Heart left ventricle (tissue), 16 donors: Measurements from ENCODE around the gene DGKZ. TPM values are rescaled to one million over a fixed set of nuclear protein-coding genes. Genes with fewer than 3 reads are reported as not detected.
A peak's percentile ranks its signal among the peaks of the same experiment; 100 is the strongest.

Source experiments
- ATAC-seq, 4 donors: fragments of 200-7000 bp; cut with Tn5 transposase; one replicate each; pipeline ENCODE4 v1.9.1; 2020 to 2022; ENCODE audit warnings: moderate library complexity in 4 of 4, mild to moderate bottlenecking in 3 of 4, moderate number of reproducible peaks in 1 of 4
- DNase-seq, 5 donors: peaks; one replicate each; pipeline ENCODE4 v3.0.0-alpha.2; 2020
- H3K27ac ChIP-seq, 12 donors: fragments of 200-600 bp; sonication (generic) in 4 of 12; one replicate each; pipeline versions ENCODE4 v1.5.0 to v1.8.0; 2016 to 2022; ENCODE audit warnings: mild to moderate bottlenecking in 2 of 12
- H3K27me3 ChIP-seq, 9 donors: fragments of 200-600 bp; sonication (generic) in 2 of 9; one replicate each; pipeline versions ENCODE4 v1.5.1 to v1.8.0; 2016 to 2022; ENCODE audit warnings: mild to moderate bottlenecking in 3 of 9
- H3K36me3 ChIP-seq, 9 donors: fragments of 200-600 bp; sonication (generic) in 2 of 9; one replicate each; pipeline versions ENCODE4 v1.5.0 to v1.8.0; 2018 to 2022; ENCODE audit warnings: mild to moderate bottlenecking in 2 of 9
- H3K4me1 ChIP-seq, 12 donors: fragments of 200-600 bp; sonication (generic) in 4 of 12; one replicate each; pipeline versions ENCODE4 v1.5.0 to v1.8.0; 2016 to 2022; ENCODE audit warnings: mild to moderate bottlenecking in 3 of 12
- H3K4me3 ChIP-seq, 12 donors: fragments of 200-600 bp; sonication (generic) in 4 of 12; one replicate each; pipeline versions ENCODE4 v1.5.0 to v1.8.0; 2017 to 2022; ENCODE audit warnings: mild to moderate bottlenecking in 9 of 12, moderate library complexity in 4 of 12
- H3K9me3 ChIP-seq, 12 donors: fragments of 200-600 bp; sonication (generic) in 4 of 12; one replicate each; pipeline versions ENCODE4 v1.5.0 to v1.8.0; 2016 to 2022; ENCODE audit warnings: mild to moderate bottlenecking in 1 of 12
- POLR2A ChIP-seq, 2 donors: fragments of 450-650 bp; IDR thresholded peaks; one replicate each; pipeline ENCODE4 v1.6.1; 2017; ENCODE audit warnings: antibody characterized with exemption in 2 of 2, mild to moderate bottlenecking in 2 of 2, moderate library complexity in 2 of 2
- WGBS, 4 donors: extraction: QIAGEN DNeasy Blood & Tissue Kit in 2 of 4; methylation state at CpG; one replicate each; pipeline versions ENCODE4 v1.1.5 to v1.1.7; 2013 to 2018; 5-methylcytosine and 5-hydroxymethylcytosine counted together
- intact Hi-C, 10 donors: fragments of 100-400 bp; cut with DNase I; formaldehyde crosslinking; loops; one replicate each; pipeline versions ENCODE4 v1.11.1 to v1.14.2; 2022
- polyA plus RNA-seq, 2 donors: library from polyadenylated mRNA; stranded (reverse); fragments of 200-250 nt; gene quantifications; one replicate each; pipeline ENCODE4 v1.2.3, GENCODE V29; 2013
- total RNA-seq, 9 donors: library from RNA; depleted of rRNA in 2 of 9; stranded (reverse); fragments of >200 nt in 2 of 9; fragmentation: NEBNext Ultra II Directional in 3 of 9; extraction: Animal tissue kit (Norgen Biotek cat#: 25700) in 3 of 9; gene quantifications; one replicate each; pipeline versions ENCODE4 v1.1.0 to v1.2.4, GENCODE V29; 2016 to 2023
- TF ChIP-seq, protein P1 (sequence below), 12 donors: fragments of 200-600 bp; sonication (generic) in 4 of 12; IDR thresholded peaks; one replicate each; pipeline versions ENCODE4 v1.5.0 to v1.8.0; 2018 to 2022; ENCODE audit warnings: antibody characterized with exemption in 12 of 12, mild to moderate bottlenecking in 5 of 12
- donor health status: ischemic (EF 13 %, LVEDD 7.1; RV severe dilation, severe dysfunction).
- donor health status: healthy with polysubstance abuse.
- donor health status: DM: no; HTN: yes; CAD: no.
- donor health status: DM: no; HTN: no; CAD: no.
- donor health status: ischemic (EF 25% LVEDD 6.9; RV normal size, moderate dysfunction).
- donor health status: ischemic (EF 25% LVEDD 5.7; RV mildly dilated, moderate dysfunction).
- donor health status: healthy.
- donor health status: DM: yes; HTN: yes; CAD: no.
- donor health status: ischemic (EF 35%, LVEDD 5.7; RV mildly dilated, moderate dysfunction).
- donor health status: nonischemic (EF 11% LVEDD 7.7; RV severe dilation, severe dysfunction).
- donor health status: DM: yes; HTN: yes; CAD: no.
- donor health status: PGD.
- donor health status: ischemic (EF 29% LVEDD 5.4; RV normal size, mild dysfunction).
- donor health status: nonischemic (EF 23%, LVEDD 6.1; RV moderate dilation, normal function).

DGKZ gene
- total and polyA plus RNA-seq, 11 donors = 41.7 to 114 (median 59.5) TPM

GRCh38 chr11:46345881-46346484 lies 1.3 kb upstream of the DGKZ start:
- peak in 2 of 4 donors; percentile 0 to 5 for ATAC-seq
- H3K36me3 ChIP-seq = peaks cover 0 to 2% (median 0%) of the 10 kb centered on the region in 9 donors
- intact Hi-C loops = no loop called here
- TF ChIP-seq POLR2A (IDR thresholded peaks at IDR 0.05) = no peak
- TF ChIP-seq, protein P1, sequence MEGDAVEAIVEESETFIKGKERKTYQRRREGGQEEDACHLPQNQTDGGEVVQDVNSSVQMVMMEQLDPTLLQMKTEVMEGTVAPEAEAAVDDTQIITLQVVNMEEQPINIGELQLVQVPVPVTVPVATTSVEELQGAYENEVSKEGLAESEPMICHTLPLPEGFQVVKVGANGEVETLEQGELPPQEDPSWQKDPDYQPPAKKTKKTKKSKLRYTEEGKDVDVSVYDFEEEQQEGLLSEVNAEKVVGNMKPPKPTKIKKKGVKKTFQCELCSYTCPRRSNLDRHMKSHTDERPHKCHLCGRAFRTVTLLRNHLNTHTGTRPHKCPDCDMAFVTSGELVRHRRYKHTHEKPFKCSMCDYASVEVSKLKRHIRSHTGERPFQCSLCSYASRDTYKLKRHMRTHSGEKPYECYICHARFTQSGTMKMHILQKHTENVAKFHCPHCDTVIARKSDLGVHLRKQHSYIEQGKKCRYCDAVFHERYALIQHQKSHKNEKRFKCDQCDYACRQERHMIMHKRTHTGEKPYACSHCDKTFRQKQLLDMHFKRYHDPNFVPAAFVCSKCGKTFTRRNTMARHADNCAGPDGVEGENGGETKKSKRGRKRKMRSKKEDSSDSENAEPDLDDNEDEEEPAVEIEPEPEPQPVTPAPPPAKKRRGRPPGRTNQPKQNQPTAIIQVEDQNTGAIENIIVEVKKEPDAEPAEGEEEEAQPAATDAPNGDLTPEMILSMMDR (IDR thresholded peaks at IDR 0.05) = no peak
- H3K4me3 ChIP-seq = peak overlapping the region; percentile 22 to 93 (median 62)
- no peaks in the 10 kb centered on the region for H3K9me3 ChIP-seq
- peaks cover 0 to 78% (median 50%) of the 10 kb centered on the region in 12 donors for H3K4me1 ChIP-seq
- WGBS, 4 donors = 55 to 62% (median 62%) methylated on average over 10 of the region's 10 CpGs
- no peaks in the 10 kb centered on the region for H3K27me3 ChIP-seq
- peak overlapping the region; percentile 51 to 93 (median 84) for H3K27ac ChIP-seq
- DNase-seq = no peak

- Histone ChIP-seq H3K36me3 (peaks cover 0 to 5% (median 0%) of the 10 kb centered on the region in 9 donors), H3K9me3 (no peaks in the 10 kb centered on the region), H3K27ac (peak overlapping the region in 11 of 12 donors; percentile 29 to 86 (median 67)), H3K27me3 (no peaks in the 10 kb centered on the region), H3K4me3 (peak overlapping the region; percentile 72 to 95 (median 84)), H3K4me1 (peaks cover 5 to 79% (median 56%) of the 10 kb centered on the region in 12 donors)
- ATAC-seq = peak in 2 of 4 donors; percentile 1
- TF ChIP-seq POLR2A (IDR thresholded peaks at IDR 0.05) = no peak
- TF ChIP-seq, protein P1 (IDR thresholded peaks at IDR 0.05) = no peak
- 1 to 24% (median 17%) methylated on average over 29 to 63 of the region's 63 CpGs for WGBS, 4 donors
- intact Hi-C loops = loop anchor here in 1 of 10 donors (2.0 kb wide), 1 partner anchor 17 kb away; no protein-coding TSS in a partner anchor
- DNase-seq = peak in 2 of 5 donors; percentile 51 to 63
These were observed 511 bp downstream of the DGKZ start for GRCh38 chr11:46347637-46348311.

DNA sequence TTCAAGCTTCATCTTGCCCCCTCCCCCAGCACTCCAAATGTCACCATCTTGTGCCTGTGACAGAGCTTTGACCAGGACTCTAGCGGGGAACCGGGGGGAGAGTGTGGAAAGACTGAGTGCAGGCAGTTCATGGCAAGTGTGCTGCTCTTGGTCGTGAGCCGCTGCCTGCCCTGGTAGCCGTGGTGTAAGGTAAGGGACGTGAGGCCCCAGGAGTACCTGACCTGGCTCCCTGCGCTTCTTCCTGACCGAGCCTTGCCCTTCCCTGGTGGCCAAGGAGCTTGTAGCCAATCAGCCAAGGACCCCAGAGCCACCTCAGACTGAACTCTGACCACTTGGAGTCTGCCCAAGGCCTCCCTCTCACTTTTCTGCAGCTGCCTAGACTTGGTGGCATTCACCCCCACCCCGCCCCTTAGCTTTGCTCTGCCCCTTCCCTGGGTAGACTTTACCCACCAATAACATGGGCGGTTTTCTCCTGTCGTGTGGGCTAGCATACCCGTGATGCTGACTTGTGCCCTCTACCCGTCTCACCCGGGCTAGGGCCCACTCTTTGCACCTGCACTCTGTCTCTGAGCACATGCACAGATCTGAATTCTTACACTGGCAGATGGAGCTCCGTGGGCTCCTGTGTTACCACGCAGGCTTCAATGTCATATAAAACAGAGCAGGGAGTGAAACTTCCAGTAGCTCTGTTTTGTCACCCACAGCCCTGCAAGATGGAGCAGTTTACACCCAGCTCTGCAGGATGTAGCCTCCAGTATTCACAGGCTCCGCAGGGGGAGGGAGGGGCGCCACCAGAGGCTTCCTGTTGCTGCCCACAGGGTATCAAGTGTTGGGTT lies 1.5 kb downstream of the DGKZ start:
- TF ChIP-seq POLR2A (IDR thresholded peaks at IDR 0.05) = no peak
- TF ChIP-seq, protein P1 (IDR thresholded peaks at IDR 0.05) = no peak
- Histone ChIP-seq H3K9me3 (no peaks in the 10 kb centered on the region), H3K27ac (peak overlapping the region in 7 of 12 donors; percentile 44 to 86 (median 74)), H3K27me3 (no peaks in the 10 kb centered on the region), H3K4me1 (peaks cover 5 to 74% (median 56%) of the 10 kb centered on the region in 12 donors), H3K4me3 (peak overlapping the region in 10 of 12 donors; percentile 78 to 95 (median 84)), H3K36me3 (peaks cover 0 to 5% (median 0%) of the 10 kb centered on the region in 9 donors)
- DNase-seq (peak in 2 of 5 donors; percentile 47 to 51), ATAC-seq (no peak)
- 45 to 61% (median 53%) methylated on average over 13 to 18 of the region's 18 CpGs for WGBS, 4 donors
- intact Hi-C loops = loop anchor here in 1 of 10 donors (2.0 kb wide), 1 partner anchor 16 kb away; no protein-coding TSS in a partner anchor
